Measurements from ENCODE around the gene SALL1.

The SALL1 gene

GRCh38 chr16:51157698-51158097, 6.6 kb upstream of the SALL1 start:
- no peaks in the 10 kb centered on the region for H3K36me3 ChIP-seq (ENCODE audit: control insufficient read depth in 2 of 2, insufficient read depth in 2 of 2, low read length in 2 of 2)
- H3K9me3 ChIP-seq (ENCODE audit: control insufficient read depth in 2 of 2, low read length in 2 of 2), result no peaks in the 10 kb centered on the region
- no peak overlapping the region for H3K9ac ChIP-seq (ENCODE audit: low read depth in 1 of 2, low read length in 2 of 2)
- H3K4me3 ChIP-seq (ENCODE audit: low read length in 2 of 2), result no peak overlapping the region
- no peak overlapping the region for H3K27ac ChIP-seq (ENCODE audit: low read depth in 2 of 2, low read length in 2 of 2)
- H3K4me1 ChIP-seq (ENCODE audit: control insufficient read depth in 2 of 2, insufficient read depth in 2 of 2, low read length in 2 of 2), result no peaks in the 10 kb centered on the region
- peaks cover 0 to 12% of the 10 kb centered on the region in 2 donors for H3K27me3 ChIP-seq (ENCODE audit: control insufficient read depth in 2 of 2, insufficient read depth in 2 of 2, low read length in 2 of 2)

DNA sequence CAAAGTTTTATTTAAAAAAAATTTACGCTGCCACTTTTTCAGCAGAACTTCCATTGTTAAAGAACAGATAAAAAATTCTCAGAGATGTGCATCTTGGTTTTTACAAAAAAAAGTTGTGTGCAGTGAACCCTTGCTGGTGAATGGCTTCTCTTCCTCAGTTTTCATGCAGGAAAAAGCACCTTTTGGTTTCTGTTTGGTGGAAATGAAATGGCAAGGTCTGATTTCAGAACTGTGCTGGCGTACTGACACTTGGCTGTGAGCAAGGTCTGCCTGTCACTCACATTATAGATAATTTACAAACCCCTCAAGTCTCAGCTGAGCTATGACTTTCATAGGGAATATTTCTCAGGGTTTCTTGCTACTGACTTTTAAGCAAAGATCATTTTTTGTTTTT, 5.7 kb upstream of the SALL1 start:
- no peaks in the 10 kb centered on the region for H3K9me3 ChIP-seq (ENCODE audit: control insufficient read depth in 2 of 2, low read length in 2 of 2)
- no peak overlapping the region for H3K9ac ChIP-seq (ENCODE audit: low read depth in 1 of 2, low read length in 2 of 2)
- H3K4me1 ChIP-seq (ENCODE audit: control insufficient read depth in 2 of 2, insufficient read depth in 2 of 2, low read length in 2 of 2), result no peaks in the 10 kb centered on the region
- H3K4me3 ChIP-seq (ENCODE audit: low read length in 2 of 2), result no peak overlapping the region
- no peaks in the 10 kb centered on the region for H3K36me3 ChIP-seq (ENCODE audit: control insufficient read depth in 2 of 2, insufficient read depth in 2 of 2, low read length in 2 of 2)
- no peak overlapping the region for H3K27ac ChIP-seq (ENCODE audit: low read depth in 2 of 2, low read length in 2 of 2)
- peaks cover 0 to 12% of the 10 kb centered on the region in 2 donors for H3K27me3 ChIP-seq (ENCODE audit: control insufficient read depth in 2 of 2, insufficient read depth in 2 of 2, low read length in 2 of 2)

- Histone ChIP-seq H3K9ac (ENCODE audit: low read depth in 1 of 2, low read length in 2 of 2) (peak overlapping the region in 1 of 2 donors; percentile 43), H3K4me1 (ENCODE audit: control insufficient read depth in 2 of 2, insufficient read depth in 2 of 2, low read length in 2 of 2) (no peaks in the 10 kb centered on the region), H3K27me3 (ENCODE audit: control insufficient read depth in 2 of 2, insufficient read depth in 2 of 2, low read length in 2 of 2) (peaks cover 0 to 12% of the 10 kb centered on the region in 2 donors), H3K4me3 (ENCODE audit: low read length in 2 of 2) (peak overlapping the region in 1 of 2 donors; percentile 37), H3K9me3 (ENCODE audit: control insufficient read depth in 2 of 2, low read length in 2 of 2) (no peaks in the 10 kb centered on the region), H3K36me3 (ENCODE audit: control insufficient read depth in 2 of 2, insufficient read depth in 2 of 2, low read length in 2 of 2) (no peaks in the 10 kb centered on the region), H3K27ac (ENCODE audit: low read depth in 2 of 2, low read length in 2 of 2) (peak overlapping the region; percentile 48 to 58)
Observed at GRCh38 chr16:51155820-51156806, 5.0 kb upstream of the SALL1 start.

GRCh38 chr16:51155199-51155607, 4.1 kb upstream of the SALL1 start:
- H3K27ac ChIP-seq (ENCODE audit: low read depth in 2 of 2, low read length in 2 of 2), result peak overlapping the region; percentile 57 to 58
- peaks cover 0 to 12% of the 10 kb centered on the region in 2 donors for H3K27me3 ChIP-seq (ENCODE audit: control insufficient read depth in 2 of 2, insufficient read depth in 2 of 2, low read length in 2 of 2)
- no peaks in the 10 kb centered on the region for H3K36me3 ChIP-seq (ENCODE audit: control insufficient read depth in 2 of 2, insufficient read depth in 2 of 2, low read length in 2 of 2)
- H3K4me1 ChIP-seq (ENCODE audit: control insufficient read depth in 2 of 2, insufficient read depth in 2 of 2, low read length in 2 of 2), result no peaks in the 10 kb centered on the region
- H3K4me3 ChIP-seq (ENCODE audit: low read length in 2 of 2), result peak overlapping the region; percentile 11 to 45
- peak overlapping the region in 1 of 2 donors; percentile 34 for H3K9ac ChIP-seq (ENCODE audit: low read depth in 1 of 2, low read length in 2 of 2)
- no peaks in the 10 kb centered on the region for H3K9me3 ChIP-seq (ENCODE audit: control insufficient read depth in 2 of 2, low read length in 2 of 2)

- Histone ChIP-seq H3K27me3 (ENCODE audit: control insufficient read depth in 2 of 2, insufficient read depth in 2 of 2, low read length in 2 of 2) (peaks cover 0 to 12% of the 10 kb centered on the region in 2 donors), H3K9me3 (ENCODE audit: control insufficient read depth in 2 of 2, low read length in 2 of 2) (no peaks in the 10 kb centered on the region), H3K27ac (ENCODE audit: low read depth in 2 of 2, low read length in 2 of 2) (peak overlapping the region; percentile 57 to 58), H3K36me3 (ENCODE audit: control insufficient read depth in 2 of 2, insufficient read depth in 2 of 2, low read length in 2 of 2) (no peaks in the 10 kb centered on the region), H3K4me3 (ENCODE audit: low read length in 2 of 2) (peak overlapping the region; percentile 11 to 45), H3K9ac (ENCODE audit: low read depth in 1 of 2, low read length in 2 of 2) (peak overlapping the region in 1 of 2 donors; percentile 34), H3K4me1 (ENCODE audit: control insufficient read depth in 2 of 2, insufficient read depth in 2 of 2, low read length in 2 of 2) (no peaks in the 10 kb centered on the region)
Observed at GRCh38 chr16:51154271-51155171, 3.5 kb upstream of the SALL1 start.

- Histone ChIP-seq H3K9ac (ENCODE audit: low read depth in 1 of 2, low read length in 2 of 2) (peak overlapping the region in 1 of 2 donors; percentile 31), H3K27me3 (ENCODE audit: control insufficient read depth in 2 of 2, insufficient read depth in 2 of 2, low read length in 2 of 2) (peaks cover 0 to 13% of the 10 kb centered on the region in 2 donors), H3K9me3 (ENCODE audit: control insufficient read depth in 2 of 2, low read length in 2 of 2) (no peaks in the 10 kb centered on the region), H3K4me3 (ENCODE audit: low read length in 2 of 2) (peak overlapping the region; percentile 24 to 60), H3K36me3 (ENCODE audit: control insufficient read depth in 2 of 2, insufficient read depth in 2 of 2, low read length in 2 of 2) (no peaks in the 10 kb centered on the region), H3K27ac (ENCODE audit: low read depth in 2 of 2, low read length in 2 of 2) (peak overlapping the region; percentile 35 to 61), H3K4me1 (ENCODE audit: control insufficient read depth in 2 of 2, insufficient read depth in 2 of 2, low read length in 2 of 2) (no peaks in the 10 kb centered on the region)
Observed at GRCh38 chr16:51153577-51154031, 2.5 kb upstream of the SALL1 start.

- Histone ChIP-seq H3K4me3 (ENCODE audit: low read length in 2 of 2) (peak overlapping the region; percentile 24 to 60), H3K36me3 (ENCODE audit: control insufficient read depth in 2 of 2, insufficient read depth in 2 of 2, low read length in 2 of 2) (no peaks in the 10 kb centered on the region), H3K9ac (ENCODE audit: low read depth in 1 of 2, low read length in 2 of 2) (peak overlapping the region; percentile 32 to 55), H3K4me1 (ENCODE audit: control insufficient read depth in 2 of 2, insufficient read depth in 2 of 2, low read length in 2 of 2) (no peaks in the 10 kb centered on the region), H3K9me3 (ENCODE audit: control insufficient read depth in 2 of 2, low read length in 2 of 2) (no peaks in the 10 kb centered on the region), H3K27me3 (ENCODE audit: control insufficient read depth in 2 of 2, insufficient read depth in 2 of 2, low read length in 2 of 2) (peaks cover 0 to 18% of the 10 kb centered on the region in 2 donors), H3K27ac (ENCODE audit: low read depth in 2 of 2, low read length in 2 of 2) (peak overlapping the region; percentile 61 to 66)
Observed at GRCh38 chr16:51152691-51153576, 1.9 kb upstream of the SALL1 start.

DNA sequence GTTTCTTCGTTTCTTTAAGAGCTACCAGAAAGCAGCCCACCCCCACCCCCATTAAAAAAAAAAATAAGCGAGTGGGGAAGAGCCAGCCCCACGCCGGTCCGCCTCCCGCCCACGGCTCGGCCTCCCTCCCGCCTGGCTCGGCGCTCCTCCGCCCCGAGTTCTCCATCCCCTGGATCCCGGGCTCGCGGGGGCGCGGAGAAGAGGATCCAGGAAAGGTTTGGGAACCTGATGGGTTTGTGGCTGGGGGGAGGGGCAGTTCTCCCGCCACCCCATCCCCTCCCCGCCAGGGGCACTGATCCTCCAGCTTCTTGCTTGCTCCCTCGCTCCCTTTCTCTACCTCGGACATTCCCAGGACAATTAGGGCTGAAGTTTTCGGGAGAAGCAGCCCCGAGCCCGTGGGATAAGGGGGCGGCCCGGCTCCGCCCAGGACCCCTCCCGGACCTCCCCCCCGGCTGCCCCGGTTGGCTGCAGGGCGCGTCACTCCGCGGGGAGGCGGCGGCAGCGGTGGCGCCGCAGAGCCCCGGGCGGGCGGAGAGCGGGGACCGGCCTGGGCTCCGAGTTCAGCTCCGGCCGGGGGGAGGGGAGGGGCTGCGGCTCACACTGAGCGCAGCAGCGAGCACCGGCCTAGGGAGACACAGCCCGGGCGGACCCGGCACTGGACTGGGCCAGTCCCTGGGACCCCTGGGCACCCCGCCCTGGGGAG, 1.0 kb upstream of the SALL1 start:
- no peaks in the 10 kb centered on the region for H3K4me1 ChIP-seq (ENCODE audit: control insufficient read depth in 2 of 2, insufficient read depth in 2 of 2, low read length in 2 of 2)
- no peak overlapping the region for H3K9ac ChIP-seq (ENCODE audit: low read depth in 1 of 2, low read length in 2 of 2)
- peak overlapping the region; percentile 31 to 43 for H3K4me3 ChIP-seq (ENCODE audit: low read length in 2 of 2)
- H3K9me3 ChIP-seq (ENCODE audit: control insufficient read depth in 2 of 2, low read length in 2 of 2), result no peaks in the 10 kb centered on the region
- peak overlapping the region; percentile 61 to 66 for H3K27ac ChIP-seq (ENCODE audit: low read depth in 2 of 2, low read length in 2 of 2)
- no peaks in the 10 kb centered on the region for H3K36me3 ChIP-seq (ENCODE audit: control insufficient read depth in 2 of 2, insufficient read depth in 2 of 2, low read length in 2 of 2)
- H3K27me3 ChIP-seq (ENCODE audit: control insufficient read depth in 2 of 2, insufficient read depth in 2 of 2, low read length in 2 of 2), result peaks cover 0 to 20% of the 10 kb centered on the region in 2 donors

Data from mucosa of rectum (tissue), 2 donors.